ENCODE results near the gene ZNF74. TPM values are rescaled to one million over a fixed set of nuclear protein-coding genes. Genes with fewer than 3 reads are reported as not detected.
"Not testable (repeated sequence)": the region's sequence is repeated elsewhere in the genome, so short reads cannot be mapped to it uniquely, and the experiment has no call there.

ZNF74 gene
- total RNA-seq, 1 donor from 2014 or later, result 12.3 TPM

GRCh38 chr22:20361752-20362229 is 32.2 kb upstream of the ZNF74 start:
- H3K27me3 ChIP-seq (ENCODE audit: low read depth); H3K27ac ChIP-seq; ATAC-seq; DNase-seq; H3K4me3 ChIP-seq; intact Hi-C loops (cut with DNase I); H3K9me3 ChIP-seq; H3K36me3 ChIP-seq; H3K4me1 ChIP-seq: not testable (repeated sequence)

GRCh38 chr22:20362403-20362802 is 31.5 kb upstream of the ZNF74 start:
- ATAC-seq; H3K4me1 ChIP-seq; H3K9me3 ChIP-seq; DNase-seq; H3K36me3 ChIP-seq; H3K4me3 ChIP-seq; H3K27me3 ChIP-seq (ENCODE audit: low read depth); H3K27ac ChIP-seq; intact Hi-C loops (cut with DNase I): not testable (repeated sequence)

- not testable (repeated sequence) for ATAC-seq
Measured at GRCh38 chr22:20364335-20365260, 29.4 kb upstream of the ZNF74 start.

GRCh38 chr22:20366841-20367240 is 27.1 kb upstream of the ZNF74 start:
- H3K4me3 ChIP-seq; H3K36me3 ChIP-seq; ATAC-seq; DNase-seq; H3K27ac ChIP-seq; intact Hi-C loops (cut with DNase I); H3K27me3 ChIP-seq (ENCODE audit: low read depth); H3K9me3 ChIP-seq; H3K4me1 ChIP-seq: not testable (repeated sequence)

More at GRCh38 chr22:20364335-20365260, 29.4 kb upstream of the ZNF74 start:
- H3K4me1 ChIP-seq; H3K9me3 ChIP-seq; DNase-seq; H3K27ac ChIP-seq; H3K27me3 ChIP-seq (ENCODE audit: low read depth); H3K36me3 ChIP-seq; intact Hi-C loops (cut with DNase I); H3K4me3 ChIP-seq: not testable (repeated sequence)

- H3K27ac ChIP-seq; H3K36me3 ChIP-seq; H3K4me3 ChIP-seq; H3K9me3 ChIP-seq; intact Hi-C loops (cut with DNase I); ATAC-seq; H3K27me3 ChIP-seq (ENCODE audit: low read depth); DNase-seq; H3K4me1 ChIP-seq: not testable (repeated sequence)
Measured at GRCh38 chr22:20368875-20369274, 25.1 kb upstream of the ZNF74 start.

- H3K9me3 ChIP-seq; H3K4me1 ChIP-seq; ATAC-seq; H3K4me3 ChIP-seq; H3K27ac ChIP-seq; intact Hi-C loops (cut with DNase I); H3K36me3 ChIP-seq; H3K27me3 ChIP-seq (ENCODE audit: low read depth); DNase-seq: not testable (repeated sequence)
Measured at GRCh38 chr22:20371687-20372086, 22.3 kb upstream of the ZNF74 start.

- H3K27ac ChIP-seq; H3K4me3 ChIP-seq; H3K27me3 ChIP-seq (ENCODE audit: low read depth); DNase-seq; H3K9me3 ChIP-seq; intact Hi-C loops (cut with DNase I); H3K36me3 ChIP-seq; H3K4me1 ChIP-seq: not testable (repeated sequence)
- ATAC-seq, result peak; percentile 41 to 49
Measured at GRCh38 chr22:20372406-20372854, 21.5 kb upstream of the ZNF74 start.

GRCh38 chr22:20373195-20373706 is 20.7 kb upstream of the ZNF74 start:
- H3K9me3 ChIP-seq; H3K27me3 ChIP-seq (ENCODE audit: low read depth); H3K4me1 ChIP-seq; DNase-seq; H3K27ac ChIP-seq; ATAC-seq; intact Hi-C loops (cut with DNase I); H3K4me3 ChIP-seq; H3K36me3 ChIP-seq: not testable (repeated sequence)

- H3K36me3 ChIP-seq; H3K4me3 ChIP-seq; DNase-seq; H3K4me1 ChIP-seq; H3K27me3 ChIP-seq (ENCODE audit: low read depth); intact Hi-C loops (cut with DNase I); ATAC-seq; H3K9me3 ChIP-seq; H3K27ac ChIP-seq: not testable (repeated sequence)
Measured at GRCh38 chr22:20374130-20374529, 19.8 kb upstream of the ZNF74 start.

GRCh38 chr22:20376281-20376680 is 17.7 kb upstream of the ZNF74 start:
- H3K27ac ChIP-seq; H3K9me3 ChIP-seq; ATAC-seq; DNase-seq; H3K36me3 ChIP-seq; intact Hi-C loops (cut with DNase I); H3K4me1 ChIP-seq; H3K4me3 ChIP-seq; H3K27me3 ChIP-seq (ENCODE audit: low read depth): not testable (repeated sequence)

GRCh38 chr22:20376983-20377382 is 17.0 kb upstream of the ZNF74 start:
- ATAC-seq; H3K27ac ChIP-seq; H3K4me3 ChIP-seq; H3K27me3 ChIP-seq (ENCODE audit: low read depth); DNase-seq; H3K9me3 ChIP-seq; intact Hi-C loops (cut with DNase I); H3K4me1 ChIP-seq; H3K36me3 ChIP-seq: not testable (repeated sequence)
